OCI-LY3 (cell line): ENCODE measurements around the gene SSTR1.

Experiments used
- H2AFZ ChIP-seq: fragments of 200-600, 300-600 bp; shearing (Covaris generic); 2 replicates; pipeline ENCODE4 v1.6.0; 2014; ENCODE audit warnings: antibody characterized with exemption, low read depth, low read length
- H3K27ac ChIP-seq: fragments of 200-600, 300-600 bp; sonication (generic); 2 replicates; pipeline ENCODE4 v1.5.1; 2014; ENCODE audit warnings: mild to moderate bottlenecking, low read length, moderate library complexity, mixed read lengths
- H3K27me3 ChIP-seq: fragments of 200-600, 300-600 bp; sonication (generic); 2 replicates; pipeline ENCODE4 v1.6.1; 2014; ENCODE audit warnings: low read depth, low read length, mixed read lengths
- H3K36me3 ChIP-seq: fragments of 200-600, 300-600 bp; sonication (generic); replicated peaks from 2 replicates; pipeline ENCODE3; 2014; ENCODE audit warnings: low read depth, low read length, mixed read lengths
- H3K4me1 ChIP-seq: fragments of 300-600, 200-600 bp; sonication (generic); 2 replicates; pipeline ENCODE4 v1.6.1; 2014; ENCODE audit warnings: low read length, mixed read lengths
- H3K4me2 ChIP-seq: fragments of 200-600, 300-600 bp; sonication (generic); 2 replicates; pipeline ENCODE4 v1.6.1; 2014; ENCODE audit warnings: low read length, mixed read lengths
- H3K4me3 ChIP-seq: fragments of 300-600, 200-600 bp; sonication (generic); 2 replicates; pipeline ENCODE4 v1.5.1; 2014; ENCODE audit warnings: antibody characterized with exemption, mild to moderate bottlenecking, low read length, moderate library complexity
- H3K79me2 ChIP-seq: fragments of 300-600, 200-600 bp; shearing (Covaris generic); 2 replicates; pipeline ENCODE4 v1.6.1; 2014; ENCODE audit warnings: mild to moderate bottlenecking, low read length, mixed read lengths
- H3K9ac ChIP-seq: fragments of 300-600, 200-600 bp; shearing (Covaris generic); 2 replicates; pipeline ENCODE4 v1.6.0; 2014; ENCODE audit warnings: mild to moderate bottlenecking, low read length, moderate library complexity
- H3K9me3 ChIP-seq: fragments of 200-600, 300-600 bp; shearing (Covaris generic); 2 replicates; pipeline ENCODE4 v1.6.1; 2014; ENCODE audit warnings: low read length, mixed read lengths; ENCODE audit not compliant: insufficient read depth
- H4K20me1 ChIP-seq: fragments of 200-600, 300-600 bp; sonication (generic); 2 replicates; pipeline ENCODE4 v1.6.1; 2016; ENCODE audit warnings: low read length, mixed read lengths; ENCODE audit not compliant: insufficient read depth
- CTCF ChIP-seq: fragments of 200-600, 300-600 bp; sonication (generic); IDR thresholded peaks from 2 replicates; pipeline ENCODE4 v1.5.1; 2014; ENCODE audit warnings: antibody characterized with exemption, low read length, low read depth
- EZH2phosphoT487 ChIP-seq: fragments of 200-600 bp; shearing (Covaris generic); IDR thresholded peaks from 2 replicates; pipeline ENCODE4 v1.6.1; 2018; ENCODE audit warnings: antibody characterized with exemption, mixed run types, low read depth

The SSTR1 gene

GRCh38 chr14:38199739-38200138 lies 8.0 kb upstream of the SSTR1 start:
- Histone ChIP-seq H3K9me3 (no peaks in the 10 kb centered on the region), H3K36me3 (no peaks in the 10 kb centered on the region), H3K79me2 (no peaks in the 10 kb centered on the region), H3K27ac (no peak overlapping the region), H3K4me2 (no peak overlapping the region), H3K4me1 (no peaks in the 10 kb centered on the region), H2AFZ (no peak overlapping the region), H4K20me1 (no peaks in the 10 kb centered on the region), H3K9ac (no peak overlapping the region), H3K4me3 (no peak overlapping the region), H3K27me3 (no peaks in the 10 kb centered on the region)
- TF ChIP-seq CTCF, result no peak
- TF ChIP-seq EZH2phosphoT487, result no peak

GRCh38 chr14:38201137-38201828 lies 6.4 kb upstream of the SSTR1 start:
- Histone ChIP-seq H2AFZ (no peak overlapping the region), H3K36me3 (no peaks in the 10 kb centered on the region), H3K79me2 (no peaks in the 10 kb centered on the region), H3K4me3 (no peak overlapping the region), H3K27ac (no peak overlapping the region), H3K27me3 (no peaks in the 10 kb centered on the region), H3K4me1 (no peaks in the 10 kb centered on the region), H3K4me2 (no peak overlapping the region), H3K9ac (no peak overlapping the region), H3K9me3 (no peaks in the 10 kb centered on the region), H4K20me1 (no peaks in the 10 kb centered on the region)
- TF ChIP-seq EZH2phosphoT487 (no peak), CTCF (no peak)

- TF ChIP-seq CTCF (no peak), EZH2phosphoT487 (no peak)
- H4K20me1 ChIP-seq, result no peaks in the 10 kb centered on the region
- no peak overlapping the region for H3K27ac ChIP-seq
- H3K4me3 ChIP-seq, result no peak overlapping the region
- no peaks in the 10 kb centered on the region for H3K36me3 ChIP-seq
- H3K27me3 ChIP-seq, result no peaks in the 10 kb centered on the region
- H3K4me1 ChIP-seq, result no peaks in the 10 kb centered on the region
- H3K79me2 ChIP-seq, result no peaks in the 10 kb centered on the region
- H3K4me2 ChIP-seq, result no peak overlapping the region
- H3K9ac ChIP-seq, result no peak overlapping the region
- H3K9me3 ChIP-seq, result no peaks in the 10 kb centered on the region
- no peak overlapping the region for H2AFZ ChIP-seq
These were observed 5.1 kb upstream of the SSTR1 start for GRCh38 chr14:38202444-38203191.

GRCh38 chr14:38203929-38204718 lies 3.6 kb upstream of the SSTR1 start:
- H3K4me1 ChIP-seq, result no peaks in the 10 kb centered on the region
- no peak overlapping the region for H3K9ac ChIP-seq
- TF ChIP-seq EZH2phosphoT487 (no peak), CTCF (no peak)
- H3K4me2 ChIP-seq, result no peak overlapping the region
- no peak overlapping the region for H2AFZ ChIP-seq
- no peaks in the 10 kb centered on the region for H3K79me2 ChIP-seq
- H3K27ac ChIP-seq, result no peak overlapping the region
- no peaks in the 10 kb centered on the region for H3K27me3 ChIP-seq
- no peaks in the 10 kb centered on the region; the same call in 1 of the 2 replicates for H3K9me3 ChIP-seq
- no peak overlapping the region for H3K4me3 ChIP-seq
- H4K20me1 ChIP-seq, result no peaks in the 10 kb centered on the region
- H3K36me3 ChIP-seq, result no peaks in the 10 kb centered on the region
